Heart left ventricle (tissue), 13 donors: ENCODE data around the gene SLC9C1.

ENCODE experiments used
- CTCF ChIP-seq, 12 donors: fragments of 200-600 bp; sonication (generic) in 4 of 12; IDR thresholded peaks; one replicate each; pipeline versions ENCODE4 v1.5.0 to v1.8.0; 2018 to 2022; ENCODE audit warnings: antibody characterized with exemption in 12 of 12, mild to moderate bottlenecking in 5 of 12
- POLR2A ChIP-seq, 2 donors: fragments of 450-650 bp; IDR thresholded peaks; one replicate each; pipeline ENCODE4 v1.6.1; 2017; ENCODE audit warnings: antibody characterized with exemption in 2 of 2, mild to moderate bottlenecking in 2 of 2, moderate library complexity in 2 of 2
- donor health status: ischemic (EF 13 %, LVEDD 7.1; RV severe dilation, severe dysfunction).
- donor health status: DM: no; HTN: yes; CAD: no.
- donor health status: DM: no; HTN: no; CAD: no.
- donor health status: ischemic (EF 25% LVEDD 6.9; RV normal size, moderate dysfunction).
- donor health status: ischemic (EF 25% LVEDD 5.7; RV mildly dilated, moderate dysfunction).
- donor health status: ischemic (EF 35%, LVEDD 5.7; RV mildly dilated, moderate dysfunction).
- donor health status: nonischemic (EF 11% LVEDD 7.7; RV severe dilation, severe dysfunction).
- donor health status: DM: yes; HTN: yes; CAD: no.
- donor health status: PGD.
- donor health status: ischemic (EF 29% LVEDD 5.4; RV normal size, mild dysfunction).
- donor health status: nonischemic (EF 23%, LVEDD 6.1; RV moderate dilation, normal function).

- TF ChIP-seq POLR2A (IDR thresholded peaks at IDR 0.05), result no peak
- no peak for TF ChIP-seq CTCF (IDR thresholded peaks at IDR 0.05)
Observed at GRCh38 chr3:112341386-112341785, 47.4 kb upstream of the SLC9C1 start.
